ENCODE measurements around the gene HNMT.

DNA sequence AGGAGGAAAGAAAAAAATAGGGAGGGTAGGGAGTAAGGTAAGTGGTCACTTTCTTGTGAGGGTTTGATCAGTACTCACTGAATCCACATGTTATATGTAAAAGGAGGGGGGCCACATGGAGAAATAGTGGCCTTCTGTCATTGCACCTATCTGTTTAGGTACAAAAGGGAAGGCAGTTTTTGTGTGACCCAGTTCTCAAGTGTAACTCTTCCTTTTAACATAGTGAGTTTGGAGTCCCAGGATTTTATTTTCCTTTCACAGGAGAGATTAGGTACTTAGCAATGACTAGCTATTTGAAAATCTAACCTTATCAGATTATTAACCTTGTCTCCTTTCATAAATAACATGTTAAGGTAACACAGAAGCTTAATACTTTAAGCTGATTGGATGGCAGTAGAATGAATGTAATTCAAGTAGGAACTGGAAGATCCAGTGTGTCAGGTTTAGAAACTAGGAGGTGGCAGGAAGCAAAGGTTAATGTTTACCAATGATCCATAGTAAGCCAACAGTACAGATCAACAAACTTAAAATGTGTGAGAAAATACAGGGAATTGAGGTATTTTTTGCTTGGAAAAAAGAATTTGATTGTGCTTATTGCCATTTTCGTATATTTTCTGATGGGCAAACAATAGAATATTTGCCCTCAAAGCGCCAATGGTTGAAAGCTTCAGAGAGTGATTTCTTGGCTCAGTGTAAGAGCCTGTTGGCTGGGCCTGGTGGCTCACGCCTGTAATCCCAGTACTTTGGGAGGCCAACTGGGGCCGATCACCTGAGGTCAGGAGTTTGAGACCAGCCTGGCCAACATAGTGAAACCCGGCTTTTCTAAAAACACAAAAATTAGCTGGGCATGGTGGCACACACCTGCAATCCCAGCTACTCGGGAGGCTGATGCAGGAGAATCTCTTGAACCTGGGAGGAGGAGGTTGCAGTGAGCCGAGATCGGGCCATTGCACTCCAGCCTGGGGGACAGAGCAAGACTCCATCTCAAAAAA, 11.3 kb downstream of the HNMT start:
- TF ChIP-seq, protein P1, sequence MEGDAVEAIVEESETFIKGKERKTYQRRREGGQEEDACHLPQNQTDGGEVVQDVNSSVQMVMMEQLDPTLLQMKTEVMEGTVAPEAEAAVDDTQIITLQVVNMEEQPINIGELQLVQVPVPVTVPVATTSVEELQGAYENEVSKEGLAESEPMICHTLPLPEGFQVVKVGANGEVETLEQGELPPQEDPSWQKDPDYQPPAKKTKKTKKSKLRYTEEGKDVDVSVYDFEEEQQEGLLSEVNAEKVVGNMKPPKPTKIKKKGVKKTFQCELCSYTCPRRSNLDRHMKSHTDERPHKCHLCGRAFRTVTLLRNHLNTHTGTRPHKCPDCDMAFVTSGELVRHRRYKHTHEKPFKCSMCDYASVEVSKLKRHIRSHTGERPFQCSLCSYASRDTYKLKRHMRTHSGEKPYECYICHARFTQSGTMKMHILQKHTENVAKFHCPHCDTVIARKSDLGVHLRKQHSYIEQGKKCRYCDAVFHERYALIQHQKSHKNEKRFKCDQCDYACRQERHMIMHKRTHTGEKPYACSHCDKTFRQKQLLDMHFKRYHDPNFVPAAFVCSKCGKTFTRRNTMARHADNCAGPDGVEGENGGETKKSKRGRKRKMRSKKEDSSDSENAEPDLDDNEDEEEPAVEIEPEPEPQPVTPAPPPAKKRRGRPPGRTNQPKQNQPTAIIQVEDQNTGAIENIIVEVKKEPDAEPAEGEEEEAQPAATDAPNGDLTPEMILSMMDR (IDR thresholded peaks at IDR 0.05), result no peak
- no peak for TF ChIP-seq POLR2AphosphoS5 (IDR thresholded peaks at IDR 0.05; ENCODE audit: low read depth, low read length)
- TF ChIP-seq, protein P2, sequence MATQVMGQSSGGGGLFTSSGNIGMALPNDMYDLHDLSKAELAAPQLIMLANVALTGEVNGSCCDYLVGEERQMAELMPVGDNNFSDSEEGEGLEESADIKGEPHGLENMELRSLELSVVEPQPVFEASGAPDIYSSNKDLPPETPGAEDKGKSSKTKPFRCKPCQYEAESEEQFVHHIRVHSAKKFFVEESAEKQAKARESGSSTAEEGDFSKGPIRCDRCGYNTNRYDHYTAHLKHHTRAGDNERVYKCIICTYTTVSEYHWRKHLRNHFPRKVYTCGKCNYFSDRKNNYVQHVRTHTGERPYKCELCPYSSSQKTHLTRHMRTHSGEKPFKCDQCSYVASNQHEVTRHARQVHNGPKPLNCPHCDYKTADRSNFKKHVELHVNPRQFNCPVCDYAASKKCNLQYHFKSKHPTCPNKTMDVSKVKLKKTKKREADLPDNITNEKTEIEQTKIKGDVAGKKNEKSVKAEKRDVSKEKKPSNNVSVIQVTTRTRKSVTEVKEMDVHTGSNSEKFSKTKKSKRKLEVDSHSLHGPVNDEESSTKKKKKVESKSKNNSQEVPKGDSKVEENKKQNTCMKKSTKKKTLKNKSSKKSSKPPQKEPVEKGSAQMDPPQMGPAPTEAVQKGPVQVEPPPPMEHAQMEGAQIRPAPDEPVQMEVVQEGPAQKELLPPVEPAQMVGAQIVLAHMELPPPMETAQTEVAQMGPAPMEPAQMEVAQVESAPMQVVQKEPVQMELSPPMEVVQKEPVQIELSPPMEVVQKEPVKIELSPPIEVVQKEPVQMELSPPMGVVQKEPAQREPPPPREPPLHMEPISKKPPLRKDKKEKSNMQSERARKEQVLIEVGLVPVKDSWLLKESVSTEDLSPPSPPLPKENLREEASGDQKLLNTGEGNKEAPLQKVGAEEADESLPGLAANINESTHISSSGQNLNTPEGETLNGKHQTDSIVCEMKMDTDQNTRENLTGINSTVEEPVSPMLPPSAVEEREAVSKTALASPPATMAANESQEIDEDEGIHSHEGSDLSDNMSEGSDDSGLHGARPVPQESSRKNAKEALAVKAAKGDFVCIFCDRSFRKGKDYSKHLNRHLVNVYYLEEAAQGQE (IDR thresholded peaks at IDR 0.05; ENCODE audit: insufficient read depth in 1 of 2, low read depth in 2 of 2, low read length in 1 of 2), result no peak
- TF ChIP-seq SIN3A (IDR thresholded peaks at IDR 0.05; ENCODE audit: borderline replicate concordance, insufficient read depth, low read depth, low read length), result no peak
